ENCODE measurements around the gene INVS.
"Not testable (repeated sequence)": the region's sequence is repeated elsewhere in the genome, so short reads cannot be mapped to it uniquely, and the experiment has no call there.

The INVS gene

DNA sequence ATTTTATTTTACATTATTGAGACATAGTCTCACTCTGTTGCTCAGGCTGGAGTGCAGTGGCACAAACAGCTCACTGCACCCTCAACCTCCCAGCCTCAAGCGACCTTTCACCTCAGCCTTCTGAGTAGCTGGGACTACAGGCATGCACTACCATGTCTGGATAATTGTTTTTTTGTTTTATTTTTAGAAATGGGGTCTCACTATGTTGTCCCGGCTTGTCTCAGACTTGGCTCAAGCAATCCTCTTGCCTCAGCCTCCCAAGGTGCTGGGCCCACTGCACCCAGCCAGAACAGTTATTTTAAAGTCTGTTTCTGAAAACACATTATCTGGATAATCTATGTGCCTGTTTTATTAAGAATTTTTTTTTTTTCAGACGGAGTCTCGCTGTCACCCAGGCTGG, 191.7 kb downstream of the INVS start:
- no peak for DNase-seq (ENCODE audit: low read depth, low spot score)

DNA sequence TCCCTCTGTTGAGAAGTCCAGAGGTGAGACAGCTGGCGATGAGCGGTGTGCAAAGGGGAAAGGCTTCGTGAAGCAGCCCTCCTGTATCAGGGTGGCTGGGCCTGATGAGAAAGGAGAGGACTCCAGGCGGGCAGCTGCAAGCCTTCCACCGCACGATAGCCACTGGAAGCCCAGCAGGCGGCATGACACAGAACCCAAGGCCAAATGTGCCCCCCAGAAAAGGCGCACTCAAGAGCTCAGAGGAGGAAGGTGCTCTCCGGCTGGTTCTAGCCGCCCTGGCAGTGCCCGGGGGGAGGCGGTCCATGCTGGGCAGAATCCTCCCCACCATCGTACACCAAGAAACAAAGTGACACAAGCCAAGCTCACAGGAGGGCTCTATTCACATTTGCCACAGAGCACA, 193.4 kb downstream of the INVS start:
- no peak overlapping the region for H3K4me3 ChIP-seq (ENCODE audit: low read length)
- no peak for DNase-seq (ENCODE audit: low read depth, low spot score)

More for the DNA sequence above, 191.7 kb downstream of the INVS start:
- H3K4me3 ChIP-seq (ENCODE audit: low read length) = no peak overlapping the region

DNA sequence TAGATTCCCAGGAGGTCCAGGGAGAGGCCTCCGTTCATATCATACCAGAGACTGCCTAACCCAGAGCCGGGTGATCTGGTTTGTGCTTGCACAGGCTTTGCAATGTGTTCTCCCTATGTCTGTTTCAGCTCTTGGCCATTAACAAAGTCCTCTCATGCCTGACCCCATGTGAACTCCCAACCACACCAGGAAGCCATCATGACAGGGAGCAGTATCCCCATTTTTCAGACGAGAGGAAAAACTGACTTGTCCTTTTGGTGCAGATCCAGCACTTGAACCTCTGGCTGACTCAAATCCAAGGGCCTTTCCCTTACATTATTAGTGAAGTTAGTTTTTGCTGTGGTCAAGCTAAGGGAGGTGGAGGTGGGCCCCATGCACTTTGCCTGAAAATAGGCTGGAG, 195.3 kb downstream of the INVS start:
- no peak overlapping the region for H3K4me3 ChIP-seq (ENCODE audit: low read length)
- no peak for DNase-seq (ENCODE audit: low read depth, low spot score)

DNA sequence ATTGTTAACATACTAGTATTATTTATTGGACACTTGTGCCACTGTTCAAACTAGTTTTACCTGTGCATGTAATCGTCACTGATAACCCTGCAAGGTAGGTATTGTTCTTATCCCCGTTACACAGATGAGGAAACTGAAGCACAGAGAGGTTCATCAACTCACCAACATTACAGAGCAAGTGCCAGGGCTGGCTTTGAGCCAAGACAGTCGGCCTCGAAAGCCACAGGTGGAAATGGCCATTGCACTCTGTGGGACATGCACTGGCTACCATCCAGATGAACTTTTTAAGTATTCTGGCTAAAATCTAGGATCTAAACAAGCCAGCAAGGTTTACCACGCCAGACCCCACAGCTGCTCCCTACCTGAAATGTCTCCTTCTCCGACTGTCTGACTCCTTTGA, 195.8 kb downstream of the INVS start:
- DNase-seq (ENCODE audit: low read depth, low spot score) = no peak
- H3K4me3 ChIP-seq (ENCODE audit: low read length) = no peak overlapping the region

DNA sequence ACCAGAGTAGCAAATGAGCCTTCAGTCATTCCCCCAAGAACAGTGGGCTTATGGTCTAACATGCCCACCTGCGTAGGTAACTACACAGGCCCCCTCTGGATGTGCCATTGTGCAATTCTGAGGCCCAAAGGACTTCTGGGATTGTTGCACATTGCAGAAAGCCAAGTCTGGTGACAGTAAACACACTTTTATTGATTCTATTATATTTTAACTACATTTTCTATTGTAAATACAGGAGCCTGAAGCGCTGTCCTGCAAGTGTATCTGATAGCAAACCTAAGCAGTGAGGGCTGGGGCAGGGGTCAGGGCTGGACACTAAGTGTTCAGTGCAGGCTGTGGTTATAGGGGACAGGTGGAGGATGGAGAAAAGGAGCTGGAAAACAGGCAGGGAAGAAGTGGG, 196.2 kb downstream of the INVS start:
- H3K4me3 ChIP-seq (ENCODE audit: low read length) = no peak overlapping the region
- no peak for DNase-seq (ENCODE audit: low read depth, low spot score)

DNA sequence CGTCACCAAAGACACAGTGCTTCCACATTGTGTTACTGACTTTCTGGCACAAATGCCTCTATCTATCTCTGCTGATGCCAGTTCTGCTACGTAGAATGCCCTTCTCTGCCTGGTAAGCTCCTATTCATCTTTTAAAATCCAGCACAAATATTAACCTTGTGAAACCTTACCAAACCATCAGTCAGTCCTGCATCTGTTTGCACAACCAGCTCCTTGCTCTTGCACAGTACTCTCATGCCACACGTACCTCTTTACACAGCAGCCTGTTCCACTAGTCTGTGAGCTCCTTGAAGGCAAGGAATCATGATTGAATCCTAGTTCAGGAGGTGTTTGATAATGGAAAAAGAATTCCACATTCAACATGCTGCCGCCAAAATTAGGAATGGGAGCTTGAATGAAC, 197.4 kb downstream of the INVS start:
- DNase-seq (ENCODE audit: low read depth, low spot score) = no peak
- H3K4me3 ChIP-seq (ENCODE audit: low read length) = no peak overlapping the region

DNA sequence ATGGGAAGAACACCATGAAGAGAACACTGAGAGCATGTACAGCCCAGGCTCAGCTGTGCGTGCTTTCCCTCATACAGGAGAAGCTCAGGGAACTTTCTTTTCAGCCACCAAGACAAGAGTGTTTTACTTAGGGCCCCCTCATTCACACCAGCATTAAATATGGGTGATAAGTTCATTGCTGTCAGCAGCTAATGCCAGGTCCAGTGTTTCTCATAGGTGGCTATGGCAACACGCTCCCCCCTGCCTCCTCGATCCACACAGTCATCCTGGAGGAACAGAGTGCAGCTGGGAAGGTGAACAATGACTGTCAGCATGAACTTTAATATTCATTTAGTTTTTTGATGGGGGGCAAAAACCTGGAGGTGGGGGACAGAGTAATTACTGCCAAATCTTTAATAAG, 199.3 kb downstream of the INVS start:
- no peak overlapping the region for H3K4me3 ChIP-seq (ENCODE audit: low read length)
- no peak for DNase-seq (ENCODE audit: low read depth, low spot score)

DNA sequence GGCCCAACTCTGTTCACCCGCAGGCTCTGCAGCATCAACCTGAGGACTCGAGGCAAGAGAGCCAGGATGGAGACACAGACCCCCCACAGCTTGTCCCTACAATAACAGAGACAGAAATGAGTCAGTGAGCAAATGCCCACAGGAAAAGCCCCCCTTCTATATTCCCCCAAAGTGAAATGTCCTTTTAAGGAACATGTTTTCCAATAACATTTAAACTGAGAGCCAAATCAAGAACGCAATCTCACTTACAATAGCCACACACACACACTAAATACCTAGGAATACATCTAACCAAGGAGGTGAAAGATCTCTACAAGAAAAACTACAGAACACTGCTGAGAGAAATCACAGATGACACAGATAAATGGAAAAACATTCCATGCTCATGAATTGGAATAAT, 204.7 kb downstream of the INVS start:
- H3K4me3 ChIP-seq (ENCODE audit: low read length) = no peak overlapping the region
- DNase-seq (ENCODE audit: low read depth, low spot score) = no peak

DNA sequence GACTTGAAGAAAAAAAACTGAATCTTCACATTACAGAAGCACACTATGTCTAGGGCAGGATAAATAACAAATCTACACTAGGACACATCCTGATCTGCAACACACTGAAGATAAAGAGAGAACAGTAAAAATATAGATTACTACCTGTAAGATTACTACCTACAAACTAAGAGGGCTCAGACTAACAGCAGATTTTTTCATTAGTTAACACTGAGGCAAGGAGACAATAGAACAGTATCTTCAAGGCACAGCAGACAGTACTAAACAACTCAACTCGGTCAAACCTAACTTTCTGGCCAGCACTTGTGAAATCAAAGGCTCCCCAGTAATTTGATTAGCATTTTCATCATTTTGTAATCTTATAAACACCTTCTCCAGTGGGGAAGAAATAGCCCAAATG, 207.2 kb downstream of the INVS start:
- H3K4me3 ChIP-seq (ENCODE audit: low read length) = no peak overlapping the region
- DNase-seq (ENCODE audit: low read depth, low spot score) = no peak

DNA sequence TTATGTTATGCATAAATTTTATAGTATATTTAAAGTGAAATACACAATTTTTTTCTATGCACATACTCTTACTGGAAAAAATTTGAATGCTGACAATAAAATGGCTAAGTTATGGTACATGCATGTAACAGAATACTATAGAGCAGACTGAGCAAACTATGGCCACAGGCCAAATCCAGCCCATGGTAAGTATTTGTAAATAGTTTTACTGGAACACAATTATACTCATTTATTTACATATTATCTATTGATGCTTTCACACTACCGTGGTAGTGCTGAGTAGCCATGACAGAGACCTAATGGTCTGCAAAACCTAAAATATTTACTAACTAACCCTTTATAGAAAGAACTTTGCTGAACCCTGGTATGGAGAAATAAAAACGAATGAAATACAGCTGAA, 208.0 kb downstream of the INVS start:
- no peak overlapping the region for H3K4me3 ChIP-seq (ENCODE audit: low read length)
- DNase-seq (ENCODE audit: low read depth, low spot score) = no peak

DNA sequence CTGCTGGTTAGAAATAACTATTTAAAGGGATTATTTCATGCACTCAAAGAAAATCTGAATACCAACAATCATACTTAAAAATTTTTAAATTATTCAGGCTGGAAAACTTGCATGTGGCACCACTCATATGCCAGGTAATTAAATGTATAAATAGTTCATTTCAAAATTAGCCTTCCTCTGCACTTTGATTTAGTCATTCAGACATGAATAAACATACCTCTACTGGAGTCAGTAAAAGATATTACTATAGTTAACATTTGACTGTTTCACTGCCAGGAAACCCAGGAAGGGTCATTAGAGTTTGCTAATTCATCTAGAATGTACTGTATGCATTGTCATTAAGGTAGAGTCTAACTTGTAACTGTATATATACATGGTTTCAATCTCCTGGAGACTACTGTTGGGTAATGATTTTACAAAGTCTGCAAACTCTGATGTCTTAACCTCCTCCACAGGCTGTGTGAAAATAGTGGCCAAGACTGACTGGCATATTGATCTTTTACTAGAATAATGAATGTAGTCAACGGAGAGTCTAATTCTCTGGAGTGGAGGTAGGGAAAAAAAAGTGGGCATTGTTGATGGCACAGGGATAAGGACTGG, 210.0 kb downstream of the INVS start:
- no peak overlapping the region for H3K4me3 ChIP-seq (ENCODE audit: low read length)
- DNase-seq (ENCODE audit: low read depth, low spot score) = no peak

DNA sequence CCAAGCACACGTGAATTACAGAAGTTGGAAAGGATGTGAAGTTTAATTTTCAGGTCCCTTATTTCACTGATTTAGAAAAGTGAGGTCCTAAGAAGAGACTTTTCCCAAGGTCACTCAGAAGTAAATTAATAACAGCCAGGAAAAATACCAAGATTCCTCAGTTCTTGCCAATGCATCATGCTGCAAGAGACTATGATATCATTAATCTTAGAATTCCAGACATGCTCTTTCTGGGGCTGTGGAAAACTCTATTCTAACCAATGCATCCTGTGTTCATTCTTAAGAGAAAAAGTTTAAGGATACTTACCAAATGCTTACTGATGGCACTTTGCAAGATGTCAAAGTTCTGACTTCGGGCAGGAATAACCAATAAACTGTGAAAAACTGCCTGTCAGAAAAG, 210.9 kb downstream of the INVS start:
- no peak overlapping the region for H3K4me3 ChIP-seq (ENCODE audit: low read length)
- DNase-seq (ENCODE audit: low read depth, low spot score) = no peak

DNA sequence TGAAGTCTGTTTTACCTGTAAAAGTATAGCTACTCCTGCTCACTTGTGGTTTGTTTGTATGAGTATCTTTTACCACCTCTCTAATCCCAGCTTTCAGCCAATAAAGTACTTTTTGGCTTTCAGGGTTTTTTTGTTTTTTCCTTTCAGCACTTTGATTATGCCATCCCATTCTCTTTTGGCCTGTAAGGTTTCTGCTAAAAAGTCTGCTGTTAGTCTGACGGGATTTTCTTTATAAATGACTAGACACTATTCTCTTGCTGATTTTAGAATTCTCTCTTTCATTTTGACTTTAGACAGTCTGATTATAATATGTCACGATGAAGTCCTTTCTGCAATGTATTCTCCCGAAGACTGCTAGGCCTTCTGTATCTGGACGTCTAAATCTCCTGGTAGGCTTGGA, 216.5 kb downstream of the INVS start:
- no peak for DNase-seq (ENCODE audit: low read depth, low spot score)
- H3K4me3 ChIP-seq (ENCODE audit: low read length) = no peak overlapping the region

DNA sequence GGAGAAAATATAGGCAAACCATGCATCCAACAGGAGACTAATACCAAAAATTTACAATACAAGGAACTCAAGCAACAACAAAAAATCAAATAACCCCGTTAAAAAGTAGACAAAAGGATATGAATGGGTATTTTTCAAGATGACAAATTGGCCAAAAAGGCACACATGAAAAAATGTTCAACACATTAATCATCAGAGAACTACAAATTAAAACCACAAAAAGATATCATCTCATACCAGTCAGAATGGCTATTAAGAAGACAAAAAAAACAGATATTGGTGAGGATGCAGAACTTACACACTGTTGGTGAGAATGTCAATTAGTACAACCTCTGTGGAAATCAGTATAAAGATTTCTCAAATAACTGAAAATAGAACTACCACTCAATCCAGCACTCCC, 218.7 kb downstream of the INVS start:
- no peak overlapping the region for H3K4me3 ChIP-seq (ENCODE audit: low read length)
- no peak for DNase-seq (ENCODE audit: low read depth, low spot score)

DNA sequence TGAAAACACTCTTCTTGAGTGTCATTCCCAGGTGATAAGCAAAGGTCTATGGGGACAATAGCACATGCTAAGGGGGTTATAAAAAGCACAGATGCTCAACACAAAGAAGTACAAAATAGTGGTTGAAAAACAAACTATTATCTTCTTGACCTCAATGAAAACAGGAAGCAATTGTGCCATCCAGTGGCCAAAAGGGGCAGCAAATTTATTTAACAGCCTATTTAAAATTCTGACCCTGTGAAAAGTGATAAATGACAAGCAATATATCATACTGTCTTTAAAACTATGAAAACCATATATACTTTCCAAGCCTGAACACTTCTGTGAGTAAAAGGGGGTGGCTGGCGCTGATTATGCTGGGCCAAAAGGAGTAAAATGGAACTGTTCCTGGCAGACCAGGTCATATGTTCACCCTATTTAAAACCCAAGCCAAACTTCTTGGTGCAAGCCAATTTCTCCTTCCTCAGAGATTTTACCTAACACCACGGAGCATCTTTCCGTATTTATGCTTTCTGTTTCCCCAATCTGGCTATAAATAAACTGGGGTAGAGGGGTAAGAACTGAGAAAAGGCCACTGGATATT, 224.0 kb downstream of the INVS start:
- H3K4me3 ChIP-seq (ENCODE audit: low read length) = no peak overlapping the region
- peak; percentile 9 for DNase-seq (ENCODE audit: low read depth, low spot score)

DNA sequence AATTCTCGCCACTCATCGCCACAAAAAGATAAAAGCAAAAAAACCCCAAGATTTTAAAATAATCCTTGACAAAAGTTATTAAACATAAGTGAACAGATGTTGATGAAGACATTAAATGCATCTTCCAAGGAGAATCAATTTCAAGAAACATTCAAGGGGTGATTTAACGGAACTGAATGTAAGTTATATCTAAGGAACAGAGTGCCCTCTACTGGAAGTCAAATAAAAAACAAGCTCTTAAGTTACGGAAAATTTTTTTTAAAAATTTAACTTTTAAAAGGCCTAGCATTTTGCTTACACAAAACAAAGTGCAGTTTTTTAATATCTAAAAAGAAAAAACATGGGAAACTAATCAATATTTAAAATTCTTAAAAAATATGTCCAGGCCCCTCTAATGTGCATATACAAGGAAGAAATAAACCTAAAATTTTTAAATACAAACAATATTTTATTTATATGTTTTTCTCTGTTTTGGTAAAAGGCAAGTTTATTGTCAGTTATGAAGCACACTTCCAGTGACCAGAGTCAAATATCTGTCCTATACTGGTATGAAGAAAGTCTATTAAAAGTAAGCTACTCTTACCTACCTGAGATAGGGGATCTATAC, 225.7 kb downstream of the INVS start:
- H3K4me3 ChIP-seq (ENCODE audit: low read length) = no peak overlapping the region
- peak; percentile 28 for DNase-seq (ENCODE audit: low read depth, low spot score)

DNA sequence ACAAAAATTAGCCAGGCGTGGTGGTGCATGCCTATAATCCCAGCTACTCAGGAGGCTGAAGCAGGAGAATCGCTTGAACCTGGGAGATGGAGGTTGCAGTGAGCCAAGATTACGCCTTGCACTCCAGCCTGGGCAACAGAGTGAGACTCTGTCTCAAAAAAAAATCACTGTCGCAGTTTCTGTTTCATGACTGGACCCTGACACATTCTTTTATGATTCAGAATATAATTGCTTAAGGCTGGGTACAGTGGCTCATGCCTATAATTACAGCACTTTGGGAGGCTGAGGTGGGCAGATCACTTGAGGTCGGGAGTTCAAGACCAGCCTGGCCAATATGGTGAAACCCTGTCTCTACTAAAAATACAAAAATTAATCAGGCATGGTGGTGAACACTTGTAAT, 239.7 kb downstream of the INVS start:
- DNase-seq (ENCODE audit: low read depth, low spot score); H3K4me3 ChIP-seq (ENCODE audit: low read length): not testable (repeated sequence)

DNA sequence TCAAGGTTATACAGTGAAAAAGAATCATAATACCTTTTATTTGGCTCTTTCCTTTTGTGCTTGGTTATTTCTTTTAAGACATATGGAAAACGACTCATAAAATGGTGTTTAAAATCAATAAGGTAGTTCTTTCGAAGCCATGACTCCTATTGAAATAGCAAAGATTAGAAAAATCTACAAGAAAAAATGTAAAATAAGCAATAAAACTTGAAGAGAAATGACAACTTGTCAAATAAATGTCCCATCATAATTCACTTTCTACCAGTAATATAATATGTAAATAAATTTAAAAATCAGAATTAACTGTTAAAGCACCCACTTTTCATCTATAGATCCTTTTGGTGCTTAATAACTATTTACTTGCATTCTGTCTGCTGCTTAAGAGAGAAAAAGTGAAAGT, 241.2 kb downstream of the INVS start:
- H3K4me3 ChIP-seq (ENCODE audit: low read length) = no peak overlapping the region
- no peak for DNase-seq (ENCODE audit: low read depth, low spot score)

DNA sequence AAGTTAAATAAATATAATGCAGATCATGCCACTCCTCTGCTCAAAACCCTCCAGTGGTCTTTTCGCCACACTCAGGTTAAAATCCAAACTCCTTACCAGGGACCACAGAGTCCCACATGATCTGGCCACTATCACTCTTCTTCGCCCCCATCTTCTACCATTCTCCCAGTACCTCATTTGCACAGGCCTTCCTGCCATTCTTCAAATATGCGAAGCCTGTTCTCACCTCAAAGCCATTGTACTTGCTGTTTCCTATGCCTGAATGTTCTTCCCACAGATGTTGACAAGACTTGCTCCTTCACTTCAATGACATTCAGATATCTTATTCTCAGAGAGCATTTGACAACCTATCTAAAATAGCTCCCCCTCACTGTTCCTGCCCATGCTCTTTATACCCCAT, 242.8 kb downstream of the INVS start:
- DNase-seq (ENCODE audit: low read depth, low spot score) = no peak
- no peak overlapping the region for H3K4me3 ChIP-seq (ENCODE audit: low read length)

DNA sequence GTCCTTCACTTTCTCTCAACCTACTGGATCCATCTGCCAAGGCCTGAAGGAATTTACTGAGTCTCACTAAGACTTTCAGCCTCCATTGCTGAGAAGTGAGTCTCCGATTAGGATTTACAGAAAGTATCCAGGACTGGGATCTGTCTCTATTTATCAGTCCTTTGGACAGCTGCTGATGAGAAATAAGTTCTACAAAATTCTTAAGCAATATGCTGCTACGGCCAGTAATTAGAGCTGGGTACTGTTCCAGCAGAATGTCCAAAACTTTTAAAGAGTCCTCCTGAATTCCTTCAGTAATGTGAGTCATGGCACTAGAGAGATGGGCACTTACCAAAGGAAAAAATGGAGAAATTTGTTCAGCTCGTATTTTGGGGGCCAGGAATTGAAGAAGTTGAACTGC, 247.8 kb downstream of the INVS start:
- no peak overlapping the region for H3K4me3 ChIP-seq (ENCODE audit: low read length)
- DNase-seq (ENCODE audit: low read depth, low spot score) = no peak

DNA sequence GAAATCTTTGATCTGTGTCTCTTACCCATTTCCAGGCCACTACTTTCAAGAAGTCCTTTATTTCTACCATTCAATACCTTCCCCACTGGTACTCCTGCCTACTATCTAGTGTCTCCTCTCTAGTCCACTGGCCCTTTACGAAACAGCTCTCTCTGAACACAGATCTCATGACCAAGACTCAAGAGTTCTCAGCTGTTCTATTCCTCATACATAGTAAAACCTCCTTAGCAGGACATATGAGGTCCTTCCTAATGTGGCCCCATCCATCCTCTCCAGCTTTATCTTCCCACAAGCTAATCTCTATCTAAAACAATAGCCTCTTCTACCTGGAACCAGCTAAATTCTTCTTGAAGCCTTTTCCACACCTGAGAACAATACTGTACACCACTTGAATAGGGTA, 251.1 kb downstream of the INVS start:
- DNase-seq (ENCODE audit: low read depth, low spot score) = no peak
- H3K4me3 ChIP-seq (ENCODE audit: low read length) = no peak overlapping the region

Data from Jurkat, Clone E6-1 (cell line).